CD4-positive, alpha-beta T cell treated with Interleukin-4 for 4 hours (primary cell): Measurements from ENCODE around the gene CRYGB.
"Not testable (repeated sequence)": the region's sequence is repeated elsewhere in the genome, so short reads cannot be mapped to it uniquely, and the experiment has no call there.

Experiments
- DNase-seq: peaks from one replicate; pipeline ENCODE4 v3.0.0-alpha.2; 2020

CRYGB gene

DNA sequence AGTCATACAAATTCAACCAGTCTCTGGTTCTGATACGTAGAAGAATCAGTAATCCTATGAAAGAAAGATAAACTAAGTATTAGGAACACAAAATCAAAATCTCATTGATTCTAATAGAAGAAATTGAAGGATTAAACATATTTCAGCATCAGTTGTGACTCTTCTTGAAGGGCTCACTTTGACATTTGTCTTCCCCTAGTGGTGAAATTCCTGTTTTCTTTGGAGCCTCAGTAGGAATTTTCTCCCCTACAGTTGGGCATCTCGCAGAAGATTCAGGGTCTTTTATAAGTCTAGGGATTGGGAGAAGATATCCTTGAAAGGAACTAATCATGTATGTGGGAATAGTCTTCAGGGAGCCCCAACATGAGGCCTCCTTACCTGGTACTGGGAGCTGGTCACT, 2.8 kb upstream of the CRYGB start:
- DNase-seq = no peak

GRCh38 chr2:208147759-208148158, 1.8 kb upstream of the CRYGB start:
- DNase-seq = no peak

DNA sequence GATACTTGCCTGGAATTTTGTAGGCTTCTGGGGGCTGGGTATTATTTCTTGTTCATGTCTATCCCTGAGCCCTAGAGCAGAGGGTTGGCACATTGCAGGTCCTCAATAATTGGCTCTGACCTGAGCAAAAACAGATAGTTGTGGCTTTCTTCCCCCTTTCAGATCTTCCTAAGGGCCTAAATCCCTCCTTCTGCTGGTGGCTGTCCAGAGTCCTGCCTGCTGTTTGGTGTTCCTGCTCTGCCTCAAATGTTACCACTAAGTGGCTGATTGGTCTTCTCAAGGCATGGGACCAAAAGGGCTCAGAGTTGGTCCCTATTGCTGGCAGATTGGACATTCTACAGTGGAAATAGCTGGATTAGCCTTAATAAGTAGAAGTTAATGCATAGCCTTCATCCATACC, 1.1 kb upstream of the CRYGB start:
- no peak for DNase-seq

GRCh38 chr2:208142925-208143799, 2.8 kb downstream of the CRYGB start:
- DNase-seq = no peak

- DNase-seq = no peak
These were observed 3.6 kb downstream of the CRYGB start for GRCh38 chr2:208142240-208142924.

- no peak for DNase-seq
These were observed 6.5 kb downstream of the CRYGB start for GRCh38 chr2:208139447-208139846.

DNA sequence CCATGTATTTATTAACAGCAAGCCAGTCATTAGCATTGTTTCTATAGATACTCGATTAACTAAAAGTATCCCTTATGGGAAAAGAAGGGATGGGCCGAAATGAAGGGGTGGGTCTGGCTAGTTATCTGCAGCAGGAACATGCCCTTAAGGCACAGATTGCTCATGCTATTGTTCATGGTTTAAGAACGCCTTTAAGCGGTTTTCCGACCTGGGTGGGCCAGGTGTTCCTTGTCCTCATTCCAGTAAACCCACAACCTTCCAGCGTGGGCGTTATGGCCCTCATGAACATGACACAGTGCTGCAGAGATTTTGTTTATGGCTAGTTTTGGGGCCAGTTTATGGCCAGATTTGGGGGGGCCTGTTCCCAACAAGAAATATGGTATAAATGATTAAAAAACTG, 7.6 kb downstream of the CRYGB start:
- not testable (repeated sequence) for DNase-seq

- DNase-seq = no peak
These were observed 9.3 kb downstream of the CRYGB start for GRCh38 chr2:208136716-208137094.

DNA sequence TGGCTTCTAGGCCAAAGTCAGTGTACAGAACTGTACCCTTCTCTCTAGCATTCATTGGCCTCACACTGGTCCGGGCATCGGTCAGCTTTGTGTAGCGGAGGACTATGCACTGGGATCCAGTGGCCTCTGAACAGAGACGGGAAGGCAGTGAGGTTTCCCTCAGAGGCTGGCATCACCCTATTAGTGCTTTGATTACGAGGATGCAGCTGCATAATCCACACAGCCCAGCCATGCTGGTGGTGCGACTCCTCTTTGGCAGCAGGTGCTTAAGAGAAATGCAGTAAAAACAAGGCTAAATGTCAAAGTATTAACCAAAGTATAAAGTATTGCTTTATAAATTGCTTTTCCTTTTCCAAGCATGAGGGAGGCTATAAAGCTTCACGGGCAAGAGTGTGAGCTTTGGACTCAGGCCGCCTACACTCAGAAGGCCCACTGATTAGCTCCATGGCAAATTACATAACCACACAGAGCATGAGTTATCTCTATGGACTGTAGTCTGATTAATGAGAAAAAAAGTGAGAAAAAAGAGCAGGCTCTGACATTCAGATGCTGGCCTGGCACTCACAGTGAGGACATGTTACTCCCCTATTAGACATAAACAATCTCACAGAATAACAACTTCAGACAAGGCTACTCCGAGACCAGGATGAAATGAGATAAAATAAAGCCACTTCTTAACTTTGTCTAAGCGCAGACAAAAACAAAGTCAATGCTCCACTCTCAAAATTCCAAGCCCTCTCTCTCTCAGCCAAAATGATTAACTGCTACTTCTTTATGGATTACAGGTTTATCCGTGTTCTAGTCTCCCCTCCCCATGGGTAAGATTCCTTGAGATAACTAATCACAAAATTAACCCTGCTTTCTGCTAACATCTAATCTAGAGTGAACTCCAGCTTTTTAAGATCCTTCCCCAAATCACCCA, 9.9 kb downstream of the CRYGB start:
- no peak for DNase-seq

DNA sequence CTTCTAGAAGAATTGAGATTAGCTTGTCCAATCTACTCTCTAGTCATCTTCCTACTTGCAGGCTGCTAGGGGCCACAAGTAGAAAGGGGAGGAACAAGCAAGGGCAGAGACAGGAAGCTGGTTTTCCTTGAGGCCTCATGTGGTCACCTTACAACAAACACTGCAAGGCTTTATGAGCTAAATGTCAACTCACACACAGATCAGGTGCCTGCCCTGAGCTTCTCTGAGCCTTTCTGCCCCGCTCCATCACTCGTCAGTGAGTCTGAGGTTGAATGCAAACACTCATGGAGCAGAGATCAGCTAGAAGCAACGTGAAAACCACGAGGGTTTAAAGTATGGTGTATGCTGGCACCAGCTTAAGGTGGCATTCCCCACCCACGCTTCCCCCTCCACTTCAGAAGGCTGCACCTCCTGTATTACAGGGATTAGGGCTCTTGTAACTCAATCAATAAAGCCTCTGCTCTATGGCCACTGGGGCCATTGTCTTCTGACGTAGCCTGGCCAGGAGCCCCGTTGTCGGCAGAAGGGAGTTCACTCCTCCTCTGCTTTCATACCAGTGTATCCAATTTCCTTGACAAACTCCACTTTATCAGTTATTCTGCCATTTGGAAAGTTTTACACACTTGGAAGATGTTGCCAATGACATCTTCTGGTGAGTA, 10.9 kb downstream of the CRYGB start:
- no peak for DNase-seq

DNA sequence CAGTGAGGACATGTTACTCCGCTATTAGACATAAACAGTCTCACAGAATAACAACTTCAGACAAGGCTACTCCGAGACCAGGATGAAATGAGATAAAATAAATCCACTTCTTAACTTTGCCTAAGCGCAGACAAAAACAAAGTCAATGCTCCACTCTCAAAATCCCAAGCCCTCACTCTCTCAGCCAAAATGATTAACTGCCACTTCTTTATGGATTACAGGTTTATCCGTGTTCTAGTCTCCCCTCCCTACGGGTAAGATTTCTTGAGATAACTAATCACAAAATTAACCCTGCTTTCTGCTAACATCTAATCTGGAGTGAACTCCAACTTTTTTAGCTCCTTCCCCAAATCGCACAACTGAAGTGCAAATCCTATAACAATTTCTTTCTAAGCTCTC, 15.2 kb downstream of the CRYGB start:
- DNase-seq = no peak

DNA sequence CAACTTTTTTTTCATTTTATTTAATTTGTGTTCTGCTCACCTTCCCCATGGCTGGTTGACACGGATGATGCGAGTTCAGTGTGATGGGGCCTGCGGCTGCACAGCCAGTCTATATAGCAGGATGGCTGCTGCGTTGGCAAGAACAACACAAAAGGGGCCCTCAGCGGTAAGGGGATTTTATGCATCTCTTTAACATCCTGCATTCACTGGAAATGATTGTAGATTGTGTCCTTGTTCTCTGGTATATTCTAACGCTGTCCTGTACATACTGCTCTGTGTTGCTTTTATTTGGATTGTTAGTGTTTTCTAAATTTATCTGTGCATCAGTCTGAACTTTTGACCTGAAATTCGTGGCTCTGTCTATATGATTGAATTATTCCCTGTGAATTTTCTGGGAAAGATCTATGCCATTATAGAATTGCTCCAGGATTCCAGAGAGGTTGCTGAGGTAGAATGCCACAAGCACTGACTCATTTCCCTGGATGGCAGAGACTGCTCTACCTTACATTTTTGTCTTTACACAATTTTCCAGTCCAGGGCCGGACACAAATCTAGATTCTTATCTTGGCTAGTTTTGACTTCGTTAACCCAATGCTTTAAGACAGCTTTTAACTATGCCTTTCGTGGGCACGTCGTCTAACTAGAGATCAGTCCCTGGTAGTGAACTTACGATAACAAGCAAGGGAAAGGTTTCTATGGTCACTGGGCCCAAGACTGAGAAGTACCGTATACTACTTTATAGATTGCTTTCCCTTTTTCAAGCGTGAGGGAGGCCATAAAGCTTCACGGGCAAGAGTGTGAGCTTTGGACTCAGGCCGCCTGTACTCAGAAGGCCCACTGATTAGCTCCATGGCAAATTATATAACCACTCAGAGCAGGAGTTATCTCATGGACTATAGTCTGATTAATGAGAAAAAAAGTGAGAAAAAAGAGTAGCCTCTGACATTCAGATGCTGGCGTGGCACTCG, 15.9 kb downstream of the CRYGB start, which contains the start of gene CRYGC:
TSS of gene CRYGC (minus strand) at position 85 of the 968 bp plus-strand sequence. CDS start at position 49, 36 bp downstream.
- no peak for DNase-seq

DNA sequence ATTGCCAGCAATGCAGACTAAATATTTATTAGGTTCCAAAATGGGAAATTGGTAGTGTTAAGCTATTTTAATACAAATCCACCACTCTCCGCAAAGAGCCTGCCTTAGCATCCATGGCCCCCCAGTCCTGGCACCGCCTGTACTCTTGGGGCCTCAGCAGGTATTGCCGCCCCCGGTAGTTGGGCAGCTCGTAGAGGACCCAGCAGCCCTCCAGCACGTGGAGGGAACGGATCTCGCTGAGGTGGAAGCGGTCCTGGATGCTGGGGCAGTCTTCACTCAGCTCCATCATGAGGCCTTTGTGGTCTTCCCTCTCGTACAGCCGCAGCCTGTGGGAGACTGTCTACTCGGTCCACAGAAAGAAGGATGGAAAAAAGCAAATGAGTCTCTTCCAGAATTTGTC, 17.8 kb downstream of the CRYGB start:
- no peak for DNase-seq

GRCh38 chr2:208127090-208127489, 18.9 kb downstream of the CRYGB start:
- no peak for DNase-seq

- no peak for DNase-seq
These were observed 20.7 kb downstream of the CRYGB start for GRCh38 chr2:208125251-208125650.

- DNase-seq = not testable (repeated sequence)
These were observed 21.8 kb downstream of the CRYGB start, which contains the start of gene CRYGD for GRCh38 chr2:208124013-208124715. Gene CRYGD, minus strand, starts transcription at chr2:208124524. Its CDS starts 51 bp downstream, at chr2:208124473.

DNA sequence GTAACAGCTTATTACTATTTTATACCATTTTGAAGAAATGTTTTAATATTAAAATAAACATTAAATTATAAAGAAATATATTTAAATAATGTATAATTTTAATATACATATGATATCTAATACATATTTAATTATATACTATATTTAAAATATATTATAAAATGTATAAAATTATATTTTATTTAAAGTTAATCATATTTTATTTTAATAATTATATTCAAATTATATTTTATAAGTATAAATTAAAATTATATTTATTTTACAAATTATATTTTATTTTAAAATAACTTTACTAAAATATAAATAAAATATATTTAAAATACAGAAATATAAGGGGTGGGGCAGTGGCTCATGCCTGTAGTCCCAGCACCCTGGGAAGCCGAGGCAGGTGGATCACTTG, 23.7 kb downstream of the CRYGB start:
- DNase-seq = no peak

GRCh38 chr2:208118918-208119317, 27.0 kb downstream of the CRYGB start:
- DNase-seq = no peak

- DNase-seq = not testable (repeated sequence)
These were observed 28.6 kb downstream of the CRYGB start for GRCh38 chr2:208117390-208117789.

DNA sequence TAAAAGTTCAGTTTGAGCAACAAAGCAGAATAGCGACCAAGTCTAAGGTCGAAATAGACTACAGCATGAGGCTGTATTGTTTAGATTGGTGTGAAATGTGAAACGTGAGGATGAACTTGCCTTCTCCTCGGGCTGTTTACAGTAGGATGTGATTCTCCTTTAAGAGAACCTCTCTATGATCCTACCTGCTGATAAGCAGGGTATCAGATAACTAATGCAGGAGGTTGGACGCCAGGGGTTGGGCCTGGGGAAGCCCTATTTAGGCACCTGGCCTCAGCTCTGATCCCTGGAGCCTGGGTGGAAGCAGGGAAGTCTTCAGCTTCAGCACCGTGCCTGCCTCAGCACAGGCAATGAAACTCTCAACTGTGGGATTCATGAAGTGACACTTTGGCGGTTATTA, 33.0 kb downstream of the CRYGB start:
- no peak for DNase-seq
